ENCODE data around the gene APMAP.
"Not testable (repeated sequence)": the region's sequence is repeated elsewhere in the genome, so short reads cannot be mapped to it uniquely, and the experiment has no call there.

APMAP gene

GRCh38 chr20:24950128-24950835 lies 42.3 kb downstream of the APMAP start:
- peak; percentile 61 for DNase-seq

- peak; percentile 69 for DNase-seq
These were observed 42.8 kb downstream of the APMAP start for GRCh38 chr20:24949756-24950127.

GRCh38 chr20:24948939-24949679 lies 43.4 kb downstream of the APMAP start, which contains the start of gene CST7:
CST7 (plus strand) TSS chr20:24949269; CDS start chr20:24949506, 237 bp downstream.
- peak; percentile 88 for DNase-seq

GRCh38 chr20:24948396-24948938 lies 44.1 kb downstream of the APMAP start:
- peak; percentile 51 for DNase-seq

GRCh38 chr20:24946376-24946775 lies 46.2 kb downstream of the APMAP start:
- DNase-seq = not testable (repeated sequence)

GRCh38 chr20:24943731-24944130 lies 48.8 kb downstream of the APMAP start:
- DNase-seq = no peak

- no peak for DNase-seq
These were observed 49.4 kb downstream of the APMAP start for GRCh38 chr20:24943196-24943595.

GRCh38 chr20:24942679-24943078 lies 49.9 kb downstream of the APMAP start:
- DNase-seq = no peak

GRCh38 chr20:24939036-24939435 lies 53.5 kb downstream of the APMAP start:
- no peak for DNase-seq

- DNase-seq = no peak
These were observed 54.1 kb downstream of the APMAP start for GRCh38 chr20:24938498-24938897.

- DNase-seq = no peak
These were observed 55.0 kb downstream of the APMAP start for GRCh38 chr20:24937579-24937978.

- no peak for DNase-seq
These were observed 55.8 kb downstream of the APMAP start for GRCh38 chr20:24936526-24937407.

GRCh38 chr20:24935766-24936525 lies 56.6 kb downstream of the APMAP start:
- no peak for DNase-seq

GRCh38 chr20:24935140-24935539 lies 57.4 kb downstream of the APMAP start:
- DNase-seq = no peak

- no peak for DNase-seq
These were observed 57.8 kb downstream of the APMAP start for GRCh38 chr20:24934716-24935115.

GRCh38 chr20:24934101-24934661 lies 58.4 kb downstream of the APMAP start:
- DNase-seq = no peak

GRCh38 chr20:24933266-24933908 lies 59.2 kb downstream of the APMAP start:
- no peak for DNase-seq

- DNase-seq = not testable (repeated sequence)
These were observed 60.7 kb downstream of the APMAP start for GRCh38 chr20:24931893-24932292.

GRCh38 chr20:24930724-24931688 lies 61.5 kb downstream of the APMAP start:
- DNase-seq = not testable (repeated sequence)

Data from activated CD8-positive, alpha-beta memory T cell treated with anti-CD3 and anti-CD28 coated beads, Interleukin-2, amount 50 U/mL, for 48 hours (primary cell).